ENCODE measurements around the gene RFLNA. TPM values are rescaled to one million over a fixed set of nuclear protein-coding genes. Genes with fewer than 3 reads are reported as not detected.

RFLNA gene
- total RNA-seq, 1 donor from 2014 or later: 0.20 TPM

DNA sequence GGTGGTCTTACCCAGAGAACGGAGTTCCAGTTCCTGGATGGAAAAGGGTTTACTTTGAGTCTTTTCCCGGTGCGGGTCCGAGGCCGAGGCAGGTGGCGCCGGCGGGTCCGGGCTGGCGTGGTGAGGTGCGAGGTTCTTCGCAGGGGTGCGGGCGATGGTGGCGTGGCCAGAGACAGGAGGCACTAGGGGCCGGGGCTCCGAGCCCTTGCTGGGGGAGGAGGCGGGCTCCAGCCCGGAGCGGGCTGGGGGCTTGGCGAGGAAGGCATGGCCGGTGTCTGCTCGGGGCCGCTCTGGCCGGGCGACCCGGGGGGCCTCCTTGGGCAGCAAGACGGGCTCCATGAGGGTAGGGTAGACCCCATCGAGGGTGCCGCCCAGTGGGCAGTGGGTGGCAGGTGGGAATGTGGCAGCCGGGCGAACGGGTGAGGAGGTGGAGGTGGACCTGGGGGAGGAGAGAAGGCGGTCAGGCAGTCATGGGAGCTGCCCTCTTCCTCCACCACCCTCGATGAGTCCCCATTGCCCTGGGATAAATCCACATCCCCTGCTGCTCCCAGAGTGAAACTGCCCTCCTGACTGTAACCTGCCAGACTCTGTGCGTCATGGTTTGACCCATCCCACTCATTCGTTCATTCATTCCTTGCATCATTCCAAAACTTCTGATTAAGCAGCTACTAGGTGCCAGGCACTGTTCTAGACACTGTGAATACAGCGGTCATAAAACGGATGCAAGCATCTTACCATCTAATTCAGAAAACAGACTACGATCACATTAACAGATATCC lies 42.0 kb downstream of the RFLNA start:
- DNase-seq (ENCODE audit: low read depth in 2 of 2): no peak

DNA sequence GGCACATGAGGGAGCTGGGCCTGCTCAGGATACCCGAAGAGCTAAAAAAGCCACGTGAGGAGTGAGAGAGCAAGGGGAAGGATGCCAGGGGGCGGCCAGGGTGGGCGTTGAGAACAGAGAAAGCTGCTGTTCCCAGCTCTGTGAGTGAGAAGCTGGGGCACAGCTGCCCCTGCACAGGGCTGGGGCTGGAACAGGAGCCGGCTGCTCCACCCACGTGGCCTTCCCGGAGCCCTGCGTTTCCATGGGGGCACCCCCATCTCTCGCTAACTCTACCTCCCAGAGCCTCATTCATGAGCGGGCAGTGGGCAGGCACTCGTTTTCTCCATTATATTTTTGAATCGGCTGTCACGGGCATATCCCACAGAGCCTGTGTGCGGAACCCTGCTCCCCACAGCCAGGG lies 42.7 kb downstream of the RFLNA start:
- DNase-seq (ENCODE audit: low read depth in 2 of 2): no peak

DNA sequence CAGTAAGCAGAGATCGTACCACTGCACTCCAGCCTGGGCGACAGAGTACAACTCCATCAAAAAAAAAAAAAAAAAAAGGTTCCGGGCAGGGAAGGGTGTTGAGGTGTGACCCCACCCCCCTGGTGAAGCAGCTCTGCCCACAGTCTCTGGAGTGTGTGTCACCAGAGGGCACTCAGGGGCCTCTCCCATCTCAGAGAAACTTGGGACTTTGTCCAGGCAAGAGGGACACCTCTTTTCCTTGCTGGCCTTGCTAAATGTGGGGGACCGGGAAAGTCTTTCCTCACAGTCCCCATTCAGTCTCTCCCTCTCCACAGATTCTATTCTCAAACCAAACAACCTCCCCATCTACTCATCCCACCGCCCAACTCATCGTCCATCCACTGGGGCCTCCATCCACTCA lies 43.6 kb downstream of the RFLNA start:
- DNase-seq (ENCODE audit: low read depth in 2 of 2): no peak

DNA sequence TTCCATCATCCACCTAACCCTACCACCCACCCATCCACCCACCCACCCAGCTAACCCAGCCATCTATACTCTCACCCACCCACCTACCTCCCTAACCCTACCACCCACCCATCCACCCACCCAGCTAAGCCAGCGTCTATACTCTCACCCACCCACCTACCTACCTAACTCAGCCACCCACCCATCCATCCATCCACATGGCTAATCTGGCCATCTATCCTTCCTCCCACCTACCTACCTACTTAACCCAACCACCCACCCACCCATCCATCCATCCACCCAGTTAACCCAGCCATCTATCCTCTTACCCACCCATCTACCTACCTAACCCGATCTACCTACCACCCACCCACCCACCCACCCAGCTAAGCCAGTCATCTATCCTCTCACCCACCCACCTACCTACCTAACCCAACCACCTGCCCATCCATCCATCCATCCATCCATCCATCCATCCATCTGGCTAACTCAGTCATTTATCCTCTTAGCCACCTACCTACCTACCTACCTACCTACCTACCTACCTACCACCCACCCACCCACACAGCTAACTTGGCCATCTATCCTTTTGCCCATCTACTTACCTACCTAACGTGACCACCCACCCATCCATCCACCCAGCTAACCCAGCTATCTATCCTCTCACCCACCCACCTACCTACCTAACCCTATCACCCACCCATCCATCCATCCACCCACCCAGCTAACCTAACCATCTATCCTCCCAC lies 44.1 kb downstream of the RFLNA start:
- no peak for DNase-seq (ENCODE audit: low read depth in 2 of 2)

DNA sequence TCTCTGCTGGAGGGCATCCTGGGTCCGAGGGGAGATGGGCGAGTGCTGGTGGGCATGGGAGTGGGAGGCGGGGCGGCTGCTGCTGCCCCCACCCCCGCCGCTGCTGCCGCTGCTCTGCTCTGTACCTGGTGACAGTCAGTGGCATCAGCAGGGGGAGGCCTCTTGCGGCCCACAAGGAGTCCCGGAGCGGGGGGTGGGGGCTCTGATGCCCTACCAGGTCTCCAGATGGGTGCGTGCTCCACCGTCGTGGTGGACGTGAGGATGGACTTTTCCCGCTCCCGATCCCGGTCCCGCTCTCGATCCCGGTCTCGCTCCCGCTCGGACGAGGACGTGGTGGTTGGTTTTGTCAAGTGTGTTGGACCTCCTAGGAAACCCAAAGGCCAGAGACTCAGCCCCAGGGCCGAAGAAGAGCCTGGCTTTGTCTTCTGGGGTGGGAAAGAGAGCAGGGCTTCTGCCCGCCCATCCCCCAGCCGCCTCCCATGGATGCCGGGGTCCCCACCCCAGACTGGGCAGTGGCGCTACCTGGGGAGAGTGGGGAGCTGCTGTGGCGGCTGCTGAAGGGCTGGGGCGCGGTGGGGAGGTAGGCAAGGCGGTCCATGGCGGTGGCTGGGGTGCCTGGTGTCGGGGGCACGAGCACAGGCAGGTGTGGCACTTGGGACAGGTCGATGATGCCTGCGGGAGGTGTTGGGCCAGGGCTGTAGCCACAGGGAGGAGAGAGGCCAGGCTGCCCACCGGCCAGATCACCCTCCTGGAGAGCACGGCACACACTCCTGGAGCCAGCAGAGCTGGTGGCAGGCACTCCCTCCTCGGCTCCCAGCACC lies 45.4 kb downstream of the RFLNA start:
- no peak for DNase-seq (ENCODE audit: low read depth in 2 of 2)

DNA sequence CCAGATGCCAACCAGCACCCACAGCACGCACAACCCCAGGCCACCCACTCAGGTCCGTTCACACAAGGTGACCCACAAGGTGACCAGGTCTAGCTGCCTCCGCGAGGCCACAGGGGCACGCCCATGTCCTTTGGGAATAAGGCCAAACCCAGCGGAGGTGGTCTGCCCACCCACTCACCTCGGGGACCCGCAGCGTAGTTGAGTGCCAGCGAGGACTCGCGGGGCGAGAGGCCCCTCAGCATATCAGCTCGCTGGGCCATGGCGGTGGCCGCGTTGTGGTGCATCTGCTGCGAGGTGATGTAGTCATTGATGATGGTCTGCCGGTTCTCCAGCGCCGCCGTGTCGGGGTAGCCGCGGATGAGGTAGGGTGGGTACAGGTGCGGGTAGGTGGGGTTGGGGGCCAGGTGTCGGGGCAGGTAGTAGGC lies 46.8 kb downstream of the RFLNA start:
- no peak for DNase-seq (ENCODE audit: low read depth in 2 of 2)

DNA sequence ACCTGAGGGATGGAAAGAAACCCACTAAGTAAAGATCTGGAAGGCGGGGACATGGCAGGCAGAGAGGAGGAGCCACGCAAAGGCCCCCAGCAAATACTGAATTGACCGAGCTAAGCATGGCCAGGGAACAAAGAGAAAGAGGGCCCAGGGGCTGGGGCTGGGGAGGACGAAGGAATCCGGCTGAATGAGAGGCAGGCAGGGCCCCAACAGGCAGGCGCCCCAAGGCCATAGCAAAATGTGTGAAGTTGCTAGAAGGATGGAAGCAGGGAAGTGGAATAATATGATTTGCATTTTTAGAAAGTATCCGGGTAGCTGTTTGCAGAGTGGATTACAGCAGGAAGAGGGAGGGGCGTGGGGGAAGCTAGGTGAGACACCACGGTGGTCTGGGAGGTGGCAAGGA lies 49.1 kb downstream of the RFLNA start:
- DNase-seq (ENCODE audit: low read depth in 2 of 2): no peak

DNA sequence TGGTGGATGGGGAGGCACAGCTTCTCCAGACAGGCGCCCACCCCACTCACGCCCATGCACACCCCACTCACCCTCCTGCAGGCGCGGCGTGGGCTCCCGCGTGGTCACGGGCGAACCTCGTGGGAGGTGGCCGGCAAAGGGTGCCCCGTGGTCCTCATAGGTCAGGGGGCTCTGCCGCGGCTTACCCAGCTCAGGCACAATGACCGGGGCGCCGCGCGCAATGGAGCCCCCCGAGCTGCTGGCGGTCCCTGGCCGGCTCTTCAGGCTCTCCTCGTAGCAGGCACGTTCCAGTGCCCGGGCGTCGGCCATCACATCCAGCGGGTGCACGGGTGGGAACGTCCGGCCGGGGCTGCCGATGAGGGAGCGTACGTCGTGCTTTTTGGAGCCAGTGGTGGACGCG lies 49.6 kb downstream of the RFLNA start:
- DNase-seq (ENCODE audit: low read depth in 2 of 2): no peak

DNA sequence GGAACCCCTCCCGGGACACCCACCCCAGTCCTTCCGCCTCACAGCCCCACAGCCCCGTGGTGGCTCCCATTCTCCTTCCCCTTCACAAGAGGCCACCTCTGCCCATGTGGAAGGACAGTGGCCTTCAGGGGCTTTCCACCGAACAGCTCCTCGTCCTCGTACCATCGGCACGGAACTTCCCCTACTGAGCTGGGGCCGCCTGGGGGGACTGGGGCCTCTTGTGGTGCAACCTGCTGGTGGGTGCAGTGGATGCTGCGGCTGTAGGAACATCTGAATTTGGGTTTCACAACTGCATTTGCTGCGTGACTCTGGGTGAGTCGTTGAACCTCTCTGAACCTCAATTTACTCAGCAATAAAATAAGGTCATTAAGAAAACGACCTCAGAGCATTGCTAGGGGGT lies 50.9 kb downstream of the RFLNA start:
- DNase-seq (ENCODE audit: low read depth in 2 of 2): no peak

DNA sequence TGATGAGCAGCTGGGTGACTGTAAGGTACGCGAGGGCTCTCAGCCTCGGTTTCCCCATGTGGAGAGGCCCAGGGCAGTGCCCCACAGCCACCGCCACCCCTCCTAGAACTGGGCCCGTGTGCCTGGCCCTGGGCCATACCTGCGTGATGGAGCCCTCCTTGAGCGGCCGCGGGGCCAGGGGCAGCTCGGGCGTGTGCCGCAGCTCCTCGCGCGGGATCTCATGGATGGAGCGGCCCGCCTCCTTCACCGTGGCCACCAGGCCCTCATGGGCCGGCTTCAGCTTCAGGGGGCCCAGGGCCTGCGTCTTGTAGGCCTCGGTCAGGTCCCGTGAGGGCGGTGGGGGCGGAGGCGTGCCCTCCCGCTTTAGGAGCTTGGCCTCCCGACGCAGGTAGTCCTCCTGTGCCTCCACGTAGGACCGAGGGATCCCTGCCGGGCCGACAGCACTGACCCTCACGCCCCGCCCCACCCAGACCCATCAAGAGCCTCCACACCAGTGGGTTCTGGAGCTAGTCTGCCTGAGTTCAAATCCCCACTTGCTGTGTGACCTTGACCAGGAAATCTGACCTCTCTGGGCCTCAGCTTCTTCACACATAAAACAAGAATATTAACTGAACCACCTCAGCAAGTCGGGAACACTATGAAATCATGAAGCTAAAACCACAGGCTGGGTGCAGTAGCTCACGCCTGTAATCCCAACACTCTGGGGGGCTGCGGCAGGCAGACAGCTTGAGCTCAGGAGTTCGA lies 51.7 kb downstream of the RFLNA start:
- no peak for DNase-seq (ENCODE audit: low read depth in 2 of 2)

DNA sequence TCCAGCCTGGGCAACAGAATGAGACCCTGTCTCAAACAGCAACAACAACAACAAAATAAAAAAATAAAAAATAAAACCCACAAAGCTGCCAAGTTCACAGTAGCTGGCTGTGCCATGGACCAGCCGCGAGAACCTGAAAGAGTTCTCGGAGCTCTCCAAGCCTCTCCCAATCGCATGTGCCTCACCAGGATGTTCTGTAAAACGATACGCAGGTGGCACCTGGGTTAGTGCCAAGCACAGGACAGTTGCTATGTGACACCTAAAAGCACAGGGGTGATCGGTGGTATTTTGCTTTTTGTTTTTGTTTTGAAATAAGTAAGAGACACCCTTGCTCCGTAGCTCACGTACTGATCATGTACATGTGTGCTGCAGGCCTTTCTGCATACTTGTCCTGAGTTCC lies 52.4 kb downstream of the RFLNA start:
- no peak for DNase-seq (ENCODE audit: low read depth in 2 of 2)

DNA sequence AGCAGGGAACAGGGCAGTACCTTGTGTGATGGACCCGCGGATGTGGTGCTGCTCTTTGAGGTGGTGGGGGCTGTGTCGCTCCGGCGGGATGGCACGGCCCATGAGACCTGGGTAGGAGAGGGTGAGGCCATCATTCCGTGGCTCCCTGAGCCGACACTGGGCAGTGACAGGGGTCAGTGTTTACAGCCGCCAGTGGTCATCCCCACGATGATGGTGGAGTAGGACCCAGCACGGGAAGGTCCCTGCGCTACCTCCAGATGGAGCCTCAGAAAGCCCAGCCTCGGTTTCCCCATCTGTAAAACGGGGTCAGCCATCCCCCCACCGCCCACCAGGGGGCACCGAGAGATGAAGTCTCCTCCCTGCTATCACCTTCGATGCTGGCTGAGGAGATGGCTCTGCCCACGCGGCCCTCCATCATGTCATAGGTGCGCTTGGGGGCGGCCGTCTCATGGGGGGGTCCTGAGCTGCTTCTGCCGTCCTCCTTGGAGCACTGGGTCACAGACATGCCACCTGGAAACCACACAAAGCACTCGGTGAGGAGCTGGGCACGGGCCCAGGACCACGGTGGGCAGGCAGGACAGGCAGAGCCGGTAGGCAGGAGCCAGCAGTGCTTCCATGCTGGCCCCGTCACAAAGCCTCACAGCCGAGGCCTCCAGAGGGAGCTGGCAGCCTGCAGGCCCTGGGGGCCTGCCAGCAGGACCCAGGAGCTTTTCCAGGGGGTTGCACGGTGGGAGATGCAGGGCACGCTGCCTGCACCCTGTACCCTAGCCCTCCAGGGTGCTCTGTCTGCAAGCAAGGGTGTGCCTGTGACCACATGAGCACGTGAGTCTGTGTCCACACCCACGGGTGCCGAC lies 53.1 kb downstream of the RFLNA start:
- peak in 1 of 2 donors; percentile 31 for DNase-seq (ENCODE audit: low read depth in 2 of 2)

DNA sequence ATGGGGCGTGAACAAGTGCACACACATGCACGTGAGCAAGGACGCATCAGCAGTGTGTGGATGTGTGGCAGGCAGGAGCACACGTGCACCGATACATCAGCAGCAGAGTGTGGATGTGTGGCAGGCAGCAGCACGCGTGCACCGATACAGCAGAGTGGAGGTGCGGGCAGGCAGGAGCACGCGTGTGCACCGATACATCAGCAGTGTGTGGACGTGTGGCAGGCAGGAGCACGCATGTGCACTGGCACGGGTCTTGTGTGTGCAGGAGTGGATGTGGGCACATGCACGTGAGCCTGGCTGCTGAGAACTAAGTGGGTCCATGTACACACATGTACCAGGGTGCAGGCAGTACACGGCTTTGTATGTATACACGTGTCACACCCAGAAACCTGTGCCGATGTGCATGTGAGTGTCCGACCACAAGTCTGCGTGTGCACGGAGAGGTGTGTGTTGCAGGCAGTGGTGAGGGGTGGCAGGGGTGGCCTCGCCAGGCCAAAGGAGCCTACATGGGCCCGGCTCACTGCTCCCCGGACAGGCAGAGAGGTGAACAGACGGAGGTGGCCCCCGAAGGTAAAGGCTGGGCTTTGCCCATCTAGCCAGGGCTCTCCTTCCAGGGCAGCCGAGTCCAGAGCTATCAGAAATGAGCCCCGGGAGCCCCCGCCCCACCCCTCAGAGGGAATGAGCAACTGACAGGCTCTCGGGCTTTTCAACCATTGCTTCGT lies 53.9 kb downstream of the RFLNA start:
- DNase-seq (ENCODE audit: low read depth in 2 of 2): no peak

DNA sequence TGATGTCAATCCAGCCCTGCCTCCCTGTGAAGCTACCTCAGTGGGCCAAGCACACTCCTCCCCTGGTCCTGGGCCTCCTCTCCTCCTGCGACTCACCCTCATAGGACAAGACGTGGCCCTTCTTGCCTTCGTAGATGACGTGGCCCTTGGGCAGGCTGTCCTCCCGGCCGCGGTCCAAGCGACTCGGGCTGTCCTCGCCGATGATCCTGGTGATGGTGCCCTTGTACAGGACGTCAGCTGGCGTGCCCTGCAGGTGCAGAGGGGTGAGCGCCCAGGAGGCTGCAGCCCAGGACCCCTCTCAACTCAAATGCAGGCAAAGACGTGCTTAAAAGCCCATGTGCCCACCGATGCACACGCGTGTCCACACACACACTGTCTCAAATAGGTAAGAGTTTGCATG lies 55.6 kb downstream of the RFLNA start:
- no peak for DNase-seq (ENCODE audit: low read depth in 2 of 2)

DNA sequence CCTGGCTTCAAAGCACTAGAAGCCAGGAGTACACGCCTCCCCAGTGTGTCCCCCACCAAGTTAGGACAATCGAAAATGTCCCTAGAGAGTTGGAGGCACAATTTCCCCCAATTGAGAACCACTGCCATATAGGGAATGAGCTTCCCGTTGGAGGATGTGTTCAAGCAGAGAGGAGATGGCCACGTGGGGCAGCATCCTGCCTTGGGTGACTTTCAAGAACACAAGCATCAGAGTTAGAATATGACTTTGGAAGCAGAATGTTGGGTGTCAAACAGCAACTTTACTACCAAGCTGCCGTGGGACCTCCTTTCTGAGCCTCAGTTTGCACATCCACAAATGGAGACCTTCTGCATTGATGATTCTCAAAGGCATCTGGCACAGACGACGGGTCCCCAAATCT lies 56.5 kb downstream of the RFLNA start:
- no peak for DNase-seq (ENCODE audit: low read depth in 2 of 2)

DNA sequence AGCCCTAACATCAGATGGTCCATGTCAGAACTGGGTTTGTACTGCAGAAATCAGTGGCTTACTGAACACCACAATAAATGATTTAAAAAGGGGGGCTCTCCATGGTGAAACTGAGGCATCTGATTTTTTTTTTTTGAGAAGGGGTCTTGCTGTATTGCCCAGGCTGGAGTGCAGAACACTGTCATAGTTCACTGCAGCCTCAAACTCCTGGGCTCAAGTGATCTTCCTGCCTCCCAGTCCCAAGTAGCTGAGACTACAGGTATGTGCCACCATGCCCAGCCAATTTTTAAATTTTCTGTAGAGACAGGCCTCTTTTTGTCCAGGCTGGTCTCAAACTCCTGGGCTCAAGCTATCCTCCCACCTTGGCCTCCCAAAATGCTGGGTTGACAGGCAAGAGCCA lies 57.4 kb downstream of the RFLNA start:
- DNase-seq (ENCODE audit: low read depth in 2 of 2): no peak

DNA sequence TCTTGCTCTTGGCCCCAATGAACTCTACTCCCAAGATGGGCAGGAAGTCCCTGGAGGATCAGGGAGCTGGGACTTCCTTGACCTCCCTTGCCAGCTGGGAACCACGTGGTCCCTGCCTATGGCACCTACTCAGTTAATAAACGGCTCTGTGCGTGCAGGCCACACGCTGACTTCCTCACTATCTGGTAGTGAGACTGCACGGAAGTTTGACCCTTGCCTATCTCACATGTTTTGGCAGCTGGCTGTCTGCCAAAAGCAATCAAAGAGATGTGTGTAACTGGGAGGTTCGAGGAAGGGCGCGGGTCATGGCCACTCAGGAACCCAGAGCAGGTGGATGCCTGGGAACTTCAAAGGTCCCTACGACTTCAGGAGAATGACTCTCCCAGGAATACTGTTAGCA lies 57.9 kb downstream of the RFLNA start:
- DNase-seq (ENCODE audit: low read depth in 2 of 2): peak; percentile 83

DNA sequence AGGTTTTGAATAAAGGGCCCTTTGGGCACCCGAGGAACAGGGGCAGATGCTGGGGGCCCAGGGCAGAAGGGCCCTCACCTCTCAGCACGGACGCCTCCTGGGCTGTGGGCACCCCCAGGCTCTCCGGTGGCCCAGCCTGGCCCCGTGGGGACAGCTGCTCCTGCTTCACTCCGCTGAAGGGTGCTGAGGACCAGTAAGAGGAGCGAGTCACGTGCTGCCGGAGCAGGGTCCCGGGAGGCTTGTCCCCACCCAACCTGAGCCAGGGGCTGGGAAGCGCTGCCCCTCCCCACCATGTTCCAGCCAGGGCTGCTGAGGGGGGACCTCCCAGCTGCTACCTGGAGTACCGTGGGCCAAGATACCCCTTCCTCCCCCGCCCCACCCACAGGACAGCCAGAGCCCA lies 59.5 kb downstream of the RFLNA start:
- DNase-seq (ENCODE audit: low read depth in 2 of 2): no peak

DNA sequence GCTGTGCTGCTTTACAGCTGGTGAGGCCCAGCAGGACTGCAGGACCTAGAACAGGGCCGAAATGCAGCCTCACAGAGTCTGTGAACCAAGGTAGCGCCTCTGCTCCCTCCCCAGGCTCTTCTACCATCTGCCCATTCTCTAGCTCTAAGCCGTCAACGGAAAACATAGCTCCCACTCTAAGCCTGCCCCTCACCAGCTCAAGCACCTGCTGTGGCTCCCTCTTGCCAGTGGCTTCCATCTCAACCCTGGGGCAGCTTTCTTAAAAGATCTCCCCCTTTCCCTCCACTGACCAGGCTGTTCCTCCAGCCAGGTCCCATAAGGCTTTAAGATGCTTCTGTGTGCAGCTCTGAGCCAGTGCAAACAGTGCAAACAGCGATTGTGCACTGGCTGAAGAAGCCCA lies 61.3 kb downstream of the RFLNA start:
- DNase-seq (ENCODE audit: low read depth in 2 of 2): no peak

DNA sequence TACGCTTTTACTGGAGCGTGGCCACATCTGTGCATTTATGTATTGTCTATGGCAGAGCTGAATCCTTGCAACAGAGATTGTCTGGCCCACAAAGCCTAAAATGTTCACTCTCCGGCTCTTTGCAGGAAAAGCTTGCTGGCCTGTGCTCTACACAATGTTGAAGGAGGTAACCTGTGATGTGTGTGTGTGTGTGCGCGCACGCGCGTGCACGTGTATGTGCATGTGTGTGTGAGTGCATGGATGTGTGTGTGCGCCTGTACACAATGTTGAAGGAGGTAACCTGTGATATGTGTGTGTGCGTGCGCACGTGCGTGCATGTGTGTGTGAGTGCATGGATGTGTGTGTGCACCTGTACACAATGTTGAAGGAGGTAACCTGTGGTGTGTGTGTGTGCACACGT lies 62.7 kb downstream of the RFLNA start:
- DNase-seq (ENCODE audit: low read depth in 2 of 2): no peak
